ENCODE measurements around the gene ORMDL3.

DNA sequence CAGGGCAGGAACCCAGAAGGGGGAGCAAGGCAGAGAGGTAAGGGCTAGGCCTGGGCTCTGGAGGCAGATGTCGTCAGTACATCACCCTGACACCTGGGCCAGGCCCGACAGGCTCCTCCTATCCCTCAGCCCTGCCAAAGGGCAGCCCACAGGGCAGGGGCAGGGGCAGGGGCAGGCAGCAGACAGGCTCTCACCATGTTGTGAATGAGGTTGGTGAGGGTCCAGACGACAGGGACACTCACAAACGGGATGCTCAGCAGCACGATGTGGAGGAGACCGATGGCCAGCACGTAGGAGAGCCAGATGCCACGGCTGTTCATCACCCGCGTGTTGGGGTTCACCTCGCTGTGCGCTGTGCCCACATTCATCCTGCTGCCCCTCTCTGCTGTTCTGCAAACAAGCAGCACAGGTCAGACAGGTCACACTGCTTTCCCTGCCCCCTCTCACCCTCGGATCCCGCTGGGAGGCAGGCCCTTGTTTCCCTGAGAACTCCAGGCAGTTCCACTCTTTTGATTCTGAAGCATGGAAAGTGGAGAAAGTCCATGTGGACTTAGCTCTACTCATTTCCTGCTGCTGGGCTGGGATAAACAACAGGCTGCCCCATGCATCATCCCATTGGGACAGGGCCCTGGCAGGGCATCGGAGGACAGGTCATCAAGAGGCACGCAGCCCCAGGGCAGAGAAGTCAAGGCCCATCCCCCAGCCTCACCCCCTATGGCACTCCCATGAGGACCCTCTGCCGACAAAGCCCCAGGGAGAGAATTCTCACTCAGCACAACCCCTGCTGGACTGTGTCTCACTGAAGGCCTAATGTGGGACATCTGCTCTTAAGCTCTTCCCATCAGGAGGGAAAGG lies 3.3 kb downstream of the ORMDL3 start:
- TF ChIP-seq CTCF (IDR thresholded peaks at IDR 0.05; ENCODE audit: borderline replicate concordance, extremely low read depth, low read length, poor library complexity, severe bottlenecking) = no peak
- TF ChIP-seq EZH2 (IDR thresholded peaks at IDR 0.05; ENCODE audit: borderline replicate concordance, low read depth, low read length, severe bottlenecking) = no peak

All from DND-41 (cell line).